HEK293T (cell line): Measurements from ENCODE around the gene UBASH3A.

Experiments used
- ARNT ChIP-seq: fragments of 450-650 bp; IDR thresholded peaks from 2 replicates; pipeline ENCODE4 v1.6.1; 2017; ENCODE audit warnings: mild to moderate bottlenecking
- BHLHE40 ChIP-seq: fragments of 450-650 bp; IDR thresholded peaks from 2 replicates; pipeline ENCODE4 v1.6.1; 2016; ENCODE audit warnings: mild to moderate bottlenecking, moderate library complexity, borderline replicate concordance
- CTBP1 ChIP-seq: fragments of 450-650 bp; IDR thresholded peaks from 2 replicates; pipeline ENCODE4 v1.6.1; 2016; ENCODE audit warnings: borderline replicate concordance
- ELF4 ChIP-seq: fragments of 450-650 bp; IDR thresholded peaks from 2 replicates; pipeline ENCODE4 v1.6.1; 2017; ENCODE audit warnings: antibody characterized with exemption
- FOXA1 ChIP-seq: fragments of 450-650 bp; IDR thresholded peaks from 2 replicates; pipeline ENCODE4 v1.6.1; 2016; ENCODE audit warnings: mild to moderate bottlenecking
- FOXK2 ChIP-seq: fragments of 450-650 bp; IDR thresholded peaks from 2 replicates; pipeline ENCODE4 v1.6.1; 2016; ENCODE audit warnings: mild to moderate bottlenecking
- FOXM1 ChIP-seq: fragments of 450-650 bp; IDR thresholded peaks from 2 replicates; pipeline ENCODE4 v1.6.1; 2017; ENCODE audit warnings: mild to moderate bottlenecking, borderline replicate concordance
- HDGF ChIP-seq: fragments of 450-650 bp; IDR thresholded peaks from 2 replicates; pipeline ENCODE4 v1.6.1; 2017; ENCODE audit warnings: antibody characterized with exemption, borderline replicate concordance
- LEF1 ChIP-seq: fragments of 450-650 bp; IDR thresholded peaks from 2 replicates; pipeline ENCODE4 v1.6.1; 2017; ENCODE audit warnings: mild to moderate bottlenecking, borderline replicate concordance
- SP1 ChIP-seq: fragments of 450-650 bp; IDR thresholded peaks from 2 replicates; pipeline ENCODE4 v1.6.1; 2017
- SUZ12 ChIP-seq: fragments of 450-650 bp; IDR thresholded peaks from 2 replicates; pipeline ENCODE4 v1.6.1; 2016; ENCODE audit warnings: mild to moderate bottlenecking
- TARDBP ChIP-seq: fragments of 450-650 bp; IDR thresholded peaks from 2 replicates; pipeline ENCODE4 v1.6.1; 2016
- ZNF384 ChIP-seq: fragments of 450-650 bp; IDR thresholded peaks from 2 replicates; pipeline ENCODE4 v1.6.1; 2016
- TF ChIP-seq, protein P1 (sequence below): fragments of 450-650 bp; IDR thresholded peaks from 2 replicates; pipeline ENCODE4 v1.6.1; 2016

DNA sequence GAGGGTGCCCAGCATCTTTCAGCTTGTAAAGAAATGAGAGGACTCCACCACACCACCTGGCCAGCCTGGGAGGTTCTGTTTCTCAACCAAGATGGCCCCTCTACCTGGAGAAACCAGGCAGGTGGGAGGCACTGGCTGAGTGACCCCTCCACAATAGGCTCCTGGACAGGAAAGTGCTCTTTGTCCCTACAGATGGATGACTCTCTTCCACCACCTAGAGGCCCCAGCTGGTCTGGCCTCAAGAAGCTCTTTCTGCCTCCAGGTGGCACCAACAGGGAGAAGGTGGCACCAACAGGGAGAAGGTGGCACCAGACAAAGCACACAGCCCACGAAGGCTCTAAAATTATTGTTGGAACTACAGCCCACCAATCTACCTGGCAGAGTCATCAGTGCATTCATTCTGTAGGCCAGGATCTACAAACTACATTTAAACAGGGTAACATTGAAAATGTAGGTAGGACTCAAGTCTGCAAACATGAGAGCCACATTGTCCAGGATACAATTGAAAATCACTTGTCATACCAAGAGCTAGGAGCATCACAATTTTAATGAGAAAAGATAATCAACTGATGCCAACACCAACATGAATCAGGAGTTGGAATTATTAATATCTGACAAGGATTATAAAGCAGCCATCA, 22.2 kb upstream of the UBASH3A start:
- TF ChIP-seq SP1 (no peak), CTBP1 (no peak), FOXM1 (no peak), FOXK2 (no peak), ARNT (no peak), FOXA1 (no peak), ZNF384 (no peak), ELF4 (no peak), BHLHE40 (no peak), TARDBP (no peak), HDGF (no peak), LEF1 (no peak), SUZ12 (no peak)
- TF ChIP-seq, protein P1, sequence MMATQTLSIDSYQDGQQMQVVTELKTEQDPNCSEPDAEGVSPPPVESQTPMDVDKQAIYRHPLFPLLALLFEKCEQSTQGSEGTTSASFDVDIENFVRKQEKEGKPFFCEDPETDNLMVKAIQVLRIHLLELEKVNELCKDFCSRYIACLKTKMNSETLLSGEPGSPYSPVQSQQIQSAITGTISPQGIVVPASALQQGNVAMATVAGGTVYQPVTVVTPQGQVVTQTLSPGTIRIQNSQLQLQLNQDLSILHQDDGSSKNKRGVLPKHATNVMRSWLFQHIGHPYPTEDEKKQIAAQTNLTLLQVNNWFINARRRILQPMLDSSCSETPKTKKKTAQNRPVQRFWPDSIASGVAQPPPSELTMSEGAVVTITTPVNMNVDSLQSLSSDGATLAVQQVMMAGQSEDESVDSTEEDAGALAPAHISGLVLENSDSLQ = no peak
